NCI-H1048 (cell line): ENCODE results near the gene HIP1R.
"Not testable (repeated sequence)": the region's sequence is repeated elsewhere in the genome, so short reads cannot be mapped to it uniquely, and the experiment has no call there.

Experiments
- DNase-seq: peaks from one replicate; lab custom pipeline; 2025; lab: John Stamatoyannopoulos, UW

The HIP1R gene

GRCh38 chr12:122894193-122895121 is 59.2 kb downstream of the HIP1R start:
- no peak for DNase-seq

- no peak for DNase-seq
Observed at GRCh38 chr12:122895320-122895703, 60.1 kb downstream of the HIP1R start.

- peak; percentile 48 for DNase-seq
Observed at GRCh38 chr12:122895704-122896636, 60.7 kb downstream of the HIP1R start, which contains the start of gene VPS37B. TSS of gene VPS37B (minus strand) at chr12:122896124. CDS start at chr12:122896062, 62 bp downstream.

GRCh38 chr12:122896662-122897061 is 61.4 kb downstream of the HIP1R start:
- DNase-seq, result no peak

- no peak for DNase-seq
Observed at GRCh38 chr12:122899887-122900286, 64.6 kb downstream of the HIP1R start.

GRCh38 chr12:122902854-122903692 is 67.8 kb downstream of the HIP1R start:
- DNase-seq, result no peak

GRCh38 chr12:122903693-122904034 is 68.4 kb downstream of the HIP1R start:
- DNase-seq, result no peak

DNA sequence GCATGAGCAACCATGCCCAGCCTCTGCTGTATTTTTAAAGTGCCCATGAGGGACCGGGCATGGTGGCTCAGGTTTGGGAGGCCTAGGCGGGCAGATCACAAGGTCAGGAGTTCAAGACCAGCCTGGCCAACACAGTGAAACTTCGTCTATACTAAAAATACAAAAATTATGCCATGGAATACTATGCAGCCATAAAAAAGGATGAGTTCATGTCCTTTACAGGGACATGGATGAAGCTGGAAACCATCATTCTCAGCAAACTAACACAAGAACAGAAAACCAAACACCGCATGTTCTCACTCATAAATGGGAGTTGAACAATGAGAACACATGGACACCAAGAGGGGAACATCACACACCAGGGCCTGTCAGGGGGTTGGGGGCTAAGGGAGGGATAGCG is 70.0 kb downstream of the HIP1R start:
- DNase-seq, result not testable (repeated sequence)

- no peak for DNase-seq
Observed at GRCh38 chr12:122908915-122909314, 73.7 kb downstream of the HIP1R start.

DNA sequence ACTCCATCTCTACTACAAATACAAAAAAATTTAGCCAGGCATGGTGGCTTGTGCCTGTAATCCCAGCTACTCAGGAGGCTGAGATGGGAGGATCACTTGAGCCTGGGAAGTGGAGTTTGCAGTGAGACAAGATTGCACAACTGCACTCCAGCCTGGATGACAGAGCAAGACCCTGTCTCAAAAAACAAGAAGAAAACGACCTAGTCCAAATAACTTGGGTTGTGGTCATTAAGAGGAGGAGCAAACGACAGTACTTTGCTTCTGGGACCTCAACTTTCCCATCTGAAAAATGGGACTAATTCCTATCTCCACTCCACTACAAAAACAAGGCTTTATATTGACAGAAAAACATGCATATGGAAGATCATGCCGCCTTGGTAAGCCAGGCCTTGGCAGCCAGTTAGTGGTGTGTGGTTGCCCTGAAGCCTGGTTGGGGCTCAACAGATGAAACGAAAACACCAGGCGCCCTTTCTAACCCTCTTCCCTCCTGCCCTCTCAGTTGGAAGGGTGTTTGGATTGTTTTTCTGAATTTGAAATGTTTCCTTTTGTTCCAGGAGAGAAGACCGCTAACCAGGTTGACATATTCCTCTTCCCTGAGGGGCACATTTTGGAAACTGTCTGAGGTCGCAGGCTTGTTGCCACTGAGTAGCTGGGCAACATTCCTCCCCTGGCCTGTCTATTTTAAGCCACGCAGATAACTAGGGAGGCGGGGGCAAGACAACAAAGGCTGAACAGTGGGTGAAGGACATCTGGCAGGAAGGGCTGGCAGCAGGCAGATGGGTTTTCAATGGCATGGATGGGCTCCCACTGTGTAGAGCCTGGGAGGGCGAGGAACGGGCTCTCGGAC is 74.4 kb downstream of the HIP1R start:
- no peak for DNase-seq
